MM.1S (cell line): ENCODE measurements around the gene PLCXD1.

Experiments
- CTCF ChIP-seq: fragments of 300-600 bp; sonication (generic); IDR thresholded peaks from 2 replicates; pipeline ENCODE4 v1.5.1; 2016; ENCODE audit warnings: antibody characterized with exemption, low read length, mixed read lengths
- EZH2 ChIP-seq: fragments of 300-600 bp; sonication (generic); optimal IDR thresholded peaks from 2 replicates; pipeline ENCODE3; 2017; ENCODE audit warnings: low read depth, mild to moderate bottlenecking, antibody characterized with exemption, low read length, mixed read lengths
- EZH2phosphoT487 ChIP-seq: fragments of 300-600 bp; sonication (generic); IDR thresholded peaks from 2 replicates; pipeline ENCODE4 v1.6.1; 2018; ENCODE audit warnings: antibody characterized with exemption, low read length

- TF ChIP-seq CTCF (no peak), EZH2phosphoT487 (no peak), EZH2 (no peak)
Measured at GRCh38 chrX:331825-332495, 50.8 kb downstream of the PLCXD1 start.
